Measurements from ENCODE around the gene CNTD1. TPM values are rescaled to one million over a fixed set of nuclear protein-coding genes. Genes with fewer than 3 reads are reported as not detected.
A peak's percentile ranks its signal among the peaks of the same experiment; 100 is the strongest.

Gene CNTD1
- total and polyA plus RNA-seq, 7 donors: 0.24 to 1.3 (median 0.76) TPM; not detected in 1

DNA sequence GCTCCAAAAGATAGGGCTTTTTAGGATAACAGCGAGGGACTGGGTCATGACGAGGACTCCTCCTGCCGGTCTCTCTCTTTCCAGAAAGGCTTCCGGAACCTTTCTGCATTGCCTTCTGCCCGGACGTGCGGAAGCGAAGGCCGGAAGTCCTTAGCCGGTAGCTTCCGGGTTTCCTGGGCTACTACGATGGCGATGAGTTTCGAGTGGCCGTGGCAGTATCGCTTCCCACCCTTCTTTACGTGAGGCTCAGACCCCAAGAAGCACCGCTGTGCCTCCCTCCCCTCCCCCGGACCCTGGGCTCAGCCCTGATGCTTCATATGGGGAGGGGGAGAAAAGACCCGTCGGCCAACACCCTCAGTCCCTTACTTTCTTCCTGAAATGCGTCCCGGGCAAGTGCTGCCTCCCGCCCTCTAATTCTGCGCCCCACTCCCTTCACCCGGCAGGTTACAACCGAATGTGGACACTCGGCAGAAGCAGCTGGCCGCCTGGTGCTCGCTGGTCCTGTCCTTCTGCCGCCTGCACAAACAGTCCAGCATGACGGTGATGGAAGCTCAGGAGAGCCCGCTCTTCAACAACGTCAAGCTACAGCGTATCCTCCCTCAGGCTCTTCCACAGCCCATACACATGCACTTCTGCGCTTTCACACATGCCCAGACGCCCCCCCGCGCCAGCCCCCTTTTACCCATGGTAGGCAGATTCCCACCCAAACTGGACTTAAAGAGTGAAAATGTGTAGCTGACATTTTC, 25.2 kb upstream of the CNTD1 start, which contains the start of gene VPS25:
Gene VPS25, plus strand, starts transcription at position 160 of the 746 bp plus-strand sequence. Its CDS starts 27 bp downstream, at position 187.
- TF ChIP-seq, protein P1, sequence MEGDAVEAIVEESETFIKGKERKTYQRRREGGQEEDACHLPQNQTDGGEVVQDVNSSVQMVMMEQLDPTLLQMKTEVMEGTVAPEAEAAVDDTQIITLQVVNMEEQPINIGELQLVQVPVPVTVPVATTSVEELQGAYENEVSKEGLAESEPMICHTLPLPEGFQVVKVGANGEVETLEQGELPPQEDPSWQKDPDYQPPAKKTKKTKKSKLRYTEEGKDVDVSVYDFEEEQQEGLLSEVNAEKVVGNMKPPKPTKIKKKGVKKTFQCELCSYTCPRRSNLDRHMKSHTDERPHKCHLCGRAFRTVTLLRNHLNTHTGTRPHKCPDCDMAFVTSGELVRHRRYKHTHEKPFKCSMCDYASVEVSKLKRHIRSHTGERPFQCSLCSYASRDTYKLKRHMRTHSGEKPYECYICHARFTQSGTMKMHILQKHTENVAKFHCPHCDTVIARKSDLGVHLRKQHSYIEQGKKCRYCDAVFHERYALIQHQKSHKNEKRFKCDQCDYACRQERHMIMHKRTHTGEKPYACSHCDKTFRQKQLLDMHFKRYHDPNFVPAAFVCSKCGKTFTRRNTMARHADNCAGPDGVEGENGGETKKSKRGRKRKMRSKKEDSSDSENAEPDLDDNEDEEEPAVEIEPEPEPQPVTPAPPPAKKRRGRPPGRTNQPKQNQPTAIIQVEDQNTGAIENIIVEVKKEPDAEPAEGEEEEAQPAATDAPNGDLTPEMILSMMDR (IDR thresholded peaks at IDR 0.05): no peak
- peaks cover 15% of the 10 kb centered on the region for H3K4me1 ChIP-seq
- no peaks in the 10 kb centered on the region for H3K9me3 ChIP-seq
- peak within 1 kb of the TSS; percentile 72 for H3K4me3 ChIP-seq
- intact Hi-C loops (cut with DNase I): loop anchor here in 1 of 2 donors (5.0 kb wide), 1 partner anchor 49 kb away; the partner anchor contains the start of gene BECN1
- H3K27ac ChIP-seq: peak within 1 kb of the TSS; percentile 73
- WGBS, 3 donors: 0 to 2% (median 1%) methylated on average over 38 to 39 of the region's 39 CpGs
- H3K36me3 ChIP-seq (ENCODE audit: insufficient read depth in 1 of 2, low read depth in 1 of 2): peaks cover 0 to 42% of the 10 kb centered on the region in 2 donors
- DNase-seq: peak; percentile 76 to 86
- ATAC-seq: peak; percentile 87 to 99 (median 96)
- H3K27me3 ChIP-seq (ENCODE audit: insufficient read depth in 3 of 3, low read length in 2 of 3): no peaks in the 10 kb centered on the region

DNA sequence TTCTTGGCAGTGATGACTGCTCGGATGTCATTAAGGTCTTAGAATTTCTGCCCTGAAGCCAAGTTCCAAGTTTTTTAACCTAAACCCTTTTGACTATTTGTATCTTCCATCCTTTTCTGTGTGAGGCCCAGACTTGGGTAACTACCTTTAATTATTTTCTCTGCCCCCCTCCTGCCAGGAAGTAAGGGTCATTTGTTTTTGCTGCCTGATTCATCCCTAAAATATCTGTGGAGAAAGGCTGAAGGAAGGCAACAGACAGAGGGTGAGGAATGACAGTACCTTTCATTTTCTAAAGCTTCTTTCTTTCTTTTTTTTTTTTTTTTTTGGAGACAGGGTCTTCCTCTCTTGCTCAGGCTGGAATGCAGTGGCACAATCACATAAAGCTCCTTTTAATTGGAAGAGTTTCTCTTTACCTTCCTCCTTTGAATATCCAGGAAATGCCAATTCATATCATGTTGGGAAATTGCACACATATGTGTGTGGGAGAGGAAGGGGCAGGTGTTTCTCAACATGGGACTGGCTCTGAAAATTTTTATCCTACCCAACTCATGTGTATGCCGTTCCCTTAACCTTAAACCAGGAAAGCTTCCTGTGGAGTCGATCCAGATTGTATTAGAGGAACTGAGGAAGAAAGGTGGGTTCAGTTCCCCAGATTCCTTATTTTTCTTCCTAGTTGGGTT, 24.5 kb upstream of the CNTD1 start:
- ATAC-seq (no peak), DNase-seq (no peak)
- Histone ChIP-seq H3K9me3 (no peaks in the 10 kb centered on the region), H3K4me3 (peak overlapping the region; percentile 72), H3K27me3 (ENCODE audit: insufficient read depth in 3 of 3, low read length in 2 of 3) (no peaks in the 10 kb centered on the region), H3K27ac (peak overlapping the region; percentile 73), H3K4me1 (peaks cover 15% of the 10 kb centered on the region), H3K36me3 (ENCODE audit: insufficient read depth in 1 of 2, low read depth in 1 of 2) (peaks cover 3 to 49% of the 10 kb centered on the region in 2 donors)
- TF ChIP-seq, protein P1 (IDR thresholded peaks at IDR 0.05): no peak
- WGBS, 3 donors: 65 to 69% (median 65%) methylated on average over 3 of the region's 3 CpGs
- intact Hi-C loops (cut with DNase I): loop anchor here in 1 of 2 donors (5.0 kb wide), 1 partner anchor 48 kb away; the partner anchor contains the start of gene BECN1

DNA sequence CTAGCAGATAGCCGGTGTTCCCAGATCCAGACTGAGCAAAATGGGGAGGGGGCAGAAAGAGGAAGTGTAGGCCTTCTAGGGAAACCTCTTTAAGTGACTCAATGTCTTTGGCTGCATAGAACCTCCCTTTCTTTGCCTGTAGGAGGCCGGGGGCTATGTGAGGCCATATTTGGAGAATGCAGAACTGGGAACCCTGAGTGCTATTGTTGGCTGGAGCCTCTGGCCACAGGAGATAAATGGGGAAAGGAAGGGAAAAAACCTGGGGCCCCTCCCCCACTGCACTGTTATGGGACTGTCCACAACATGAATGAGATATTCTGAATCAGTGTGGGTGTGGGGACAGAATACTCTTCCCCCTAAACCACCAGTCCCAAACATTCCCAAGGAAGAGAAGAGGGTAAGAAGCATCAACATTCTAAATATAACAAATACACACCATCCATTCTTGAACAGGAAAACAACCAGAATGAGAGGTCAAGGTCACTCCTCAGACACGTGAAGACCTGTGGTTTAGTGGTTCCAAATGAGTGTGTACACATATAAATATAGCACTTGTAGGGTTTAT, 23.0 kb upstream of the CNTD1 start:
- H3K4me1 ChIP-seq: peaks cover 15% of the 10 kb centered on the region

DNA sequence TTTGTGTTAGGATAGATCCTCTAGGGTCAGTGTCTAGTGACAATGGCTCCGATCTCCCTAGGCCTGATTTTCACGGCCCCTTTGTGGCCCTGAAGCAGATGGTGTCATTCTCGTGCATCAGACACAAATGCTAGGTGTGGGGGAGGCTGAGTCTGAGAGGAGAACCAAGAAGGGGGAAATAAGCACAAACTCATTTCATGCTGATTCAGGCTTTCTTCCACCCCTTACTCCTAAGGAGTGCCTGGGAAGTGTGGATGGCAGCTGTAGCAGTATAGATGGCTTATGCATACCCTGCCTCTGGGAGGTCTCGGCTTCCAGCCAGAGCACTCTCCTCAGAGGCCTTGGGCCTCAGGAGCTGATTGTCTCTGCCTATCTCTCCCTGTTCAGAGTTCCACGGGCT, 20.1 kb upstream of the CNTD1 start:
- Histone ChIP-seq H3K27me3 (ENCODE audit: insufficient read depth in 3 of 3, low read length in 2 of 3) (peaks cover 0 to 35% (median 13%) of the 10 kb centered on the region in 3 donors), H3K9me3 (no peaks in the 10 kb centered on the region), H3K36me3 (ENCODE audit: insufficient read depth in 1 of 2, low read depth in 1 of 2) (peaks cover 6 to 55% of the 10 kb centered on the region in 2 donors), H3K4me1 (peaks cover 11% of the 10 kb centered on the region), H3K27ac (no peak overlapping the region), H3K4me3 (no peak overlapping the region)
- TF ChIP-seq, protein P1 (IDR thresholded peaks at IDR 0.05): no peak
- ATAC-seq: no peak
- no peak for DNase-seq
- intact Hi-C loops (cut with DNase I): no loop called here
- 80 to 87% (median 86%) methylated on average over 5 of the region's 5 CpGs for whole genome bisulfite sequencing, 3 donors

More for the DNA sequence above, 23.0 kb upstream of the CNTD1 start:
- Histone ChIP-seq H3K4me3 (no peak overlapping the region), H3K9me3 (no peaks in the 10 kb centered on the region), H3K36me3 (ENCODE audit: insufficient read depth in 1 of 2, low read depth in 1 of 2) (peaks cover 6 to 55% of the 10 kb centered on the region in 2 donors), H3K27ac (no peak overlapping the region), H3K27me3 (ENCODE audit: insufficient read depth in 3 of 3, low read length in 2 of 3) (peaks cover 0 to 6% (median 0%) of the 10 kb centered on the region in 3 donors)
- intact Hi-C loops (cut with DNase I): no loop called here
- ATAC-seq (no peak), DNase-seq (no peak)
- TF ChIP-seq, protein P1 (IDR thresholded peaks at IDR 0.05): no peak
- 54 to 62% (median 58%) methylated on average over 3 of the region's 3 CpGs for WGBS, 3 donors

Measured in psoas muscle (tissue), 8 donors.